OCI-LY7 (cell line): ENCODE results near the gene GRM5. TPM values are rescaled to one million over a fixed set of nuclear protein-coding genes. Genes with fewer than 3 reads are reported as not detected.

Experiments used
- BruUV-seq: library from RNA; stranded (reverse); fragments of 400-500 nt; replicated peaks from 2 replicates; lab custom pipeline; 2021; lab: Mats Ljungman, UMichigan
- CTCF ChIA-PET: fragments of 300-600 bp; sonication (Branson Sonifier 250); formaldehyde crosslinking; loops from one replicate; lab custom pipeline; 2022; ENCODE audit warnings: antibody characterized with exemption; ENCODE audit not compliant: unreplicated experiment; lab: Charles Lee
- POLR2A ChIA-PET: fragments of 300-600 bp; sonication (Branson Sonifier 250); formaldehyde crosslinking; loops from one replicate; lab custom pipeline; 2022; ENCODE audit warnings: antibody characterized with exemption; lab: Charles Lee
- DNase-seq: peaks from one replicate; pipeline ENCODE4 v3.0.0-alpha.2; 2015; ENCODE audit warnings: low spot score
- H2AFZ ChIP-seq: fragments of 200-600 bp; sonication (generic), shearing (Covaris generic); 2 replicates; pipeline ENCODE4 v1.6.1; 2014; ENCODE audit warnings: mild to moderate bottlenecking, antibody characterized with exemption, low read length, moderate library complexity
- H3K27ac ChIP-seq: fragments of 200-600 bp; sonication (generic); 2 replicates; pipeline ENCODE4 v1.5.1; 2014; ENCODE audit warnings: mixed run types, low read depth, mild to moderate bottlenecking, moderate library complexity, low read length, inconsistent platforms; ENCODE audit not compliant: poor library complexity, severe bottlenecking
- H3K36me3 ChIP-seq: fragments of 200-600 bp; sonication (generic); 2 replicates; pipeline ENCODE4 v1.6.1; 2014; ENCODE audit warnings: mild to moderate bottlenecking, antibody characterized with exemption, low read length, moderate library complexity, mixed read lengths; ENCODE audit not compliant: insufficient read depth
- H3K4me1 ChIP-seq: fragments of 200-600 bp; sonication (generic); 2 replicates; pipeline ENCODE4 v1.5.1; 2014; ENCODE audit warnings: mild to moderate bottlenecking, low read length; ENCODE audit not compliant: insufficient read depth, poor library complexity, severe bottlenecking
- H3K4me2 ChIP-seq: fragments of 200-600 bp; sonication (generic); 2 replicates; pipeline ENCODE4 v1.6.1; 2014; ENCODE audit warnings: mild to moderate bottlenecking, low read length
- H3K4me3 ChIP-seq: fragments of 200-600 bp; sonication (generic); 2 replicates; pipeline ENCODE4 v1.5.1; 2014; ENCODE audit warnings: mild to moderate bottlenecking, low read depth, low read length; ENCODE audit not compliant: poor library complexity, severe bottlenecking
- H3K79me2 ChIP-seq: fragments of 200-600 bp; sonication (generic); 2 replicates; pipeline ENCODE4 v1.6.1; 2016; ENCODE audit warnings: low read depth, mild to moderate bottlenecking, low read length, moderate library complexity, mixed read lengths; ENCODE audit not compliant: insufficient read depth
- H3K9me2 ChIP-seq: fragments of 200-600 bp; sonication (generic); 2 replicates; pipeline ENCODE4 v1.6.1; 2016; ENCODE audit warnings: mild to moderate bottlenecking, low read length, mixed read lengths; ENCODE audit not compliant: insufficient read depth
- H3K9me3 ChIP-seq: fragments of 200-600 bp; sonication (generic); 2 replicates; pipeline ENCODE4 v1.6.1; 2014; ENCODE audit warnings: mild to moderate bottlenecking, mixed run types, low read length, mixed read lengths
- H4K20me1 ChIP-seq: fragments of 200-600 bp; sonication (generic); 2 replicates; pipeline ENCODE4 v1.6.1; 2014; ENCODE audit warnings: mild to moderate bottlenecking, antibody characterized with exemption, low read length, moderate library complexity, mixed read lengths; ENCODE audit not compliant: insufficient read depth
- EZH2phosphoT487 ChIP-seq: fragments of 200-600 bp; sonication (generic); IDR thresholded peaks from 2 replicates; pipeline ENCODE4 v1.6.1; 2018; ENCODE audit warnings: low read depth, borderline replicate concordance, mild to moderate bottlenecking, mixed run types, antibody characterized with exemption, low read length, moderate library complexity, mixed read lengths
- intact Hi-C: fragments of 100-400 bp; cut with micrococcal nuclease; formaldehyde crosslinking; loops from one replicate; pipeline ENCODE4 v1.10.0; 2022; ENCODE audit not compliant: unreplicated experiment
- total RNA-seq, 2 experiments: library from RNA; depleted of rRNA in 1 of 2; stranded (reverse); fragments of >200 nt in 1 of 2; shearing (Covaris generic) in 1 of 2; gene quantifications; 2 replicates each; pipeline ENCODE4 v1.2.3, GENCODE V29; 2014 to 2022
- TF ChIP-seq, protein P1 (sequence below): fragments of 200-600 bp; sonication (generic); conservative IDR thresholded peaks from 2 replicates; pipeline ENCODE4 v1.5.1; 2014; ENCODE audit warnings: mild to moderate bottlenecking, antibody characterized with exemption, low read length, moderate library complexity, mixed read lengths

Gene GRM5
- total RNA-seq, 2 experiments from 2014 or later: not detected

DNA sequence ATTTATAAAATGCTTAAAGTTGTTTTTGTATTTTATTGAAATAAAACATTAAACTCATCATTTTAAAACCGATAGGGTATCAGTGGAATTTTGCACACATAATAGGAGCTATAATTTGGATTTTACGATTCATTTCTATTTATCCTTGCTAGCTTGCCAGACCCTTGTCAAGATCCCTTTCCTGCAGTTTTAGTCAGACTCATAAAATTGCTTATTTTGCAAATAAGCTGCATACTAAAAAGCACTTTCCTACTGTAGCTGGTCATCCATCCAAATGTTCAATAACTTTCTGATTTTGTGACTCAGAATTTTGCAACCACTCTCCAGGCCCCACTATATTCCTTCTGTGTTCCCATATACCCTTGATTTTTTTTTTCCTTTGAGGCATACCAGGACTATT is 489.0 kb downstream of the GRM5 start:
- H3K36me3 ChIP-seq: no peaks in the 10 kb centered on the region
- no TSS peak for BruUV-seq
- H3K4me1 ChIP-seq: no peaks in the 10 kb centered on the region
- ChIA-PET POLR2A (no interaction called here), CTCF (no interaction called here)
- no peak overlapping the region for H2AFZ ChIP-seq
- no peak for DNase-seq
- H3K4me2 ChIP-seq: no peak overlapping the region
- TF ChIP-seq EZH2phosphoT487: no peak
- TF ChIP-seq, protein P1, sequence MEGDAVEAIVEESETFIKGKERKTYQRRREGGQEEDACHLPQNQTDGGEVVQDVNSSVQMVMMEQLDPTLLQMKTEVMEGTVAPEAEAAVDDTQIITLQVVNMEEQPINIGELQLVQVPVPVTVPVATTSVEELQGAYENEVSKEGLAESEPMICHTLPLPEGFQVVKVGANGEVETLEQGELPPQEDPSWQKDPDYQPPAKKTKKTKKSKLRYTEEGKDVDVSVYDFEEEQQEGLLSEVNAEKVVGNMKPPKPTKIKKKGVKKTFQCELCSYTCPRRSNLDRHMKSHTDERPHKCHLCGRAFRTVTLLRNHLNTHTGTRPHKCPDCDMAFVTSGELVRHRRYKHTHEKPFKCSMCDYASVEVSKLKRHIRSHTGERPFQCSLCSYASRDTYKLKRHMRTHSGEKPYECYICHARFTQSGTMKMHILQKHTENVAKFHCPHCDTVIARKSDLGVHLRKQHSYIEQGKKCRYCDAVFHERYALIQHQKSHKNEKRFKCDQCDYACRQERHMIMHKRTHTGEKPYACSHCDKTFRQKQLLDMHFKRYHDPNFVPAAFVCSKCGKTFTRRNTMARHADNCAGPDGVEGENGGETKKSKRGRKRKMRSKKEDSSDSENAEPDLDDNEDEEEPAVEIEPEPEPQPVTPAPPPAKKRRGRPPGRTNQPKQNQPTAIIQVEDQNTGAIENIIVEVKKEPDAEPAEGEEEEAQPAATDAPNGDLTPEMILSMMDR: no peak
- H3K4me3 ChIP-seq: no peak overlapping the region
- H3K79me2 ChIP-seq: no peaks in the 10 kb centered on the region
- H3K9me2 ChIP-seq: no peaks in the 10 kb centered on the region
- no peak overlapping the region for H3K27ac ChIP-seq
- H3K9me3 ChIP-seq: no peaks in the 10 kb centered on the region
- H4K20me1 ChIP-seq: no peaks in the 10 kb centered on the region
- intact Hi-C loops: no loop called here

DNA sequence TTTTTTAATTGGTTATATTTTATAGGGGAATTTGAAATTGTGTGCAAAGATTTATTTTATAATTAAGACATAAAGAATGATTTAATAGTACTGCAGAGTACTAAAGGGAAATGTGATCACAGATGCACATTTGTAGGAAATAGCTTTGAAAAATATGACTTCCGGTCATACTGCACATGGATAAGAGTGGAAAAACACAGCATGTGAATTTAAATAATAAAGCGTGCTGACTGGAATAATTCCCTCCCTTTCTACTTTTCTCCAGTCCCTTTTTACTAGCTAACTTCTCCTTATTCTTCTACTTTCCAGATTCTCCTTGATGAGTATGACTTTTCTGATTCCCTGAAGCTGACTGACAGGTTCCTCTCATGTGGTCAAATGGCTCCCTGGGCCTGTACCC is 489.9 kb downstream of the GRM5 start:
- no peak for DNase-seq
- H3K4me1 ChIP-seq: no peaks in the 10 kb centered on the region
- no TSS peak for BruUV-seq
- POLR2A ChIA-PET: interaction anchor here (0.6 to 1.3 kb wide), 2 partner anchors 21 to 147 kb away, joined by 3 read pairs; no protein-coding TSS in a partner anchor
- intact Hi-C loops: no loop called here
- H3K4me3 ChIP-seq: no peak overlapping the region
- H3K36me3 ChIP-seq: no peaks in the 10 kb centered on the region
- no peak overlapping the region for H3K27ac ChIP-seq
- no peak overlapping the region for H3K4me2 ChIP-seq
- H3K9me2 ChIP-seq: no peaks in the 10 kb centered on the region
- CTCF ChIA-PET: no interaction called here
- H3K79me2 ChIP-seq: no peaks in the 10 kb centered on the region
- H3K9me3 ChIP-seq: no peaks in the 10 kb centered on the region
- H2AFZ ChIP-seq: no peak overlapping the region
- TF ChIP-seq EZH2phosphoT487: no peak
- TF ChIP-seq, protein P1: no peak
- H4K20me1 ChIP-seq: no peaks in the 10 kb centered on the region

DNA sequence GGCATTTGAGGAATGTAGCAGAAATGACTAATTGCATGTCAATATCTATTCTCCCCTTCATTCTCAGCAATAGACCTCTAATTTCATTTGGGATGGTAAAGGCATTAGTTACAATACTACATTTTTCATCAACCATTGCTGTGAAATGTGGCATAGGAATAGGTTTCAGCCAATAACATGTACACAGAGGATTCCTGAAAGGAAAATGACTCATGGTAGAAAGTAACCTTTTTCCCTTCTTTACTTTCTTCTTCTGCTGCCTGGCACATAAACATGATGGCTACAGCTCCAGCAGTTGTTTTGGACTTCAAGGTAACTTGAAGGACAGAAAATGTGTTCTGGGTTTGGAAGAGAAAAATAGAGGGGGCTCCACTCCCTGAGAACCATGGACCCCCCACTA is 496.4 kb downstream of the GRM5 start:
- Histone ChIP-seq H2AFZ (no peak overlapping the region), H3K27ac (no peak overlapping the region), H4K20me1 (no peaks in the 10 kb centered on the region), H3K4me1 (no peaks in the 10 kb centered on the region), H3K9me2 (no peaks in the 10 kb centered on the region), H3K4me2 (no peak overlapping the region), H3K79me2 (no peaks in the 10 kb centered on the region), H3K9me3 (no peaks in the 10 kb centered on the region), H3K36me3 (no peaks in the 10 kb centered on the region), H3K4me3 (no peak overlapping the region)
- no TSS peak for BruUV-seq
- DNase-seq: no peak
- POLR2A ChIA-PET: interaction anchor here (0.7 to 1.4 kb wide), 3 partner anchors 10 to 154 kb away, joined by 3 read pairs; no protein-coding TSS in a partner anchor
- CTCF ChIA-PET: no interaction called here
- intact Hi-C loops: no loop called here
- TF ChIP-seq EZH2phosphoT487: no peak
- TF ChIP-seq, protein P1: no peak
